ENCODE results near the gene IFT122. TPM values are rescaled to one million over a fixed set of nuclear protein-coding genes. Genes with fewer than 3 reads are reported as not detected.

The IFT122 gene
- polyA plus RNA-seq, 2 of the 4 experiments (the other 2 are of a cell fraction), result 15.0 to 17.1 TPM

DNA sequence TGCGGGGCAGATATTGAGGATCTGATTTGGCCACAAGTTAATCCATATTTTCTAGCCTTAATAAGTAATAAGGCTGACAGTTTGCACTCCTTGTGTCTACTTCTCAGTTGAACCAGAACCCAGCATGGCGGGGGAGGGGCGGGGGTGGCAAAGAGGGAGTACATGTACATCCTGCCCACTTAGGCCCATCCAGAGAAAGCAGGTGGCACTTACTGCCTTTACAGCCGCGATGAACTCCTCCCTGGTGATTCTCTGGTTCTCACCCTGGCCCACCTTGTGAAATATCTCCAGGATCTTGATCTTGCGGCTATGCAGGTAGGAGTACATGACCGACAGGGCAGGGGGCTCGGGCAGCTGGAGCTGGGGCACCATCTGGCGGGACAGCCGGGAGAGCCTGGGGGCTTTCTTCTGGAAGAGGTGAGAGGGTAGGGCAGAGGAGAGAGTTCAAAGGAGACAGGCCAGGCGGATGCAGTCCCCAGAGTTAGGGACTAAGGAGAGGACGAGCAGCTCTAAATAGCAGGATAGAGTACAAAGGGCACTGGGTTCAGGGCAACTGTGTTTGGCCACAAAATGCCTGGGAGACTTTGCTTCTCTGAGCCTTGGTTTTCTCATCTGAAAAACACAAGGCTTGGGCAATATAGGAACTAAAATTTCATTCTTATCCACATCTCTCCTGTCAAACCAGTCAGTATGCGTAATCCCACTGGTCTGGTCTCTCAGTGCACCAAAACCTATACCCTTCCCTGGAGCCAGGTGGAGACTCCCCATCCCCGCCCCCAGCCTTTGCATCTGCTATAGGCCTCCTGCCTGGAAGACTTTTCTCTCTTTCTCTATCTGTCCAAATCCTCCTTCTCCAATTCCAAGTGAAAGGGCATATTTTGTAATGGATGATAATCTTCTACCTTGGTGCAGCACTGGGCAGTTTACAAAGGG, 21.7 kb upstream of the IFT122 start:
- no peaks in the 10 kb centered on the region for H3K9me3 ChIP-seq
- 81% methylated on average over 11 of the region's 14 CpGs for WGBS (ENCODE audit: missing lambda C conversion rate)
- DNase-seq (ENCODE audit: low read depth in 1 of 2, low spot score in 1 of 2) (no peak), FAIRE-seq (no peak), ATAC-seq (no peak)
- H3K27ac ChIP-seq, result peak overlapping the region; percentile 23 to 68; a peak in 4 of 6 replicates
- H3K4me2 ChIP-seq, result no peak overlapping the region
- no peak overlapping the region for H3K4me3 ChIP-seq
- POLR2A ChIA-PET, result no interaction called here
- CTCF ChIA-PET, result interaction anchor here (1.5 kb wide), 2 partner anchors 22 to 35 kb away, joined by 4 read pairs; partner anchors contain the start of genes IFT122 and MBD4
- TF ChIP-seq, protein P1, sequence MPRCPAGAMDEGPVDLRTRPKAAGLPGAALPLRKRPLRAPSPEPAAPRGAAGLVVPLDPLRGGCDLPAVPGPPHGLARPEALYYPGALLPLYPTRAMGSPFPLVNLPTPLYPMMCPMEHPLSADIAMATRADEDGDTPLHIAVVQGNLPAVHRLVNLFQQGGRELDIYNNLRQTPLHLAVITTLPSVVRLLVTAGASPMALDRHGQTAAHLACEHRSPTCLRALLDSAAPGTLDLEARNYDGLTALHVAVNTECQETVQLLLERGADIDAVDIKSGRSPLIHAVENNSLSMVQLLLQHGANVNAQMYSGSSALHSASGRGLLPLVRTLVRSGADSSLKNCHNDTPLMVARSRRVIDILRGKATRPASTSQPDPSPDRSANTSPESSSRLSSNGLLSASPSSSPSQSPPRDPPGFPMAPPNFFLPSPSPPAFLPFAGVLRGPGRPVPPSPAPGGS (IDR thresholded peaks at IDR 0.05), result no peak
- TF ChIP-seq HEYL (CRISPR knock-in tag; IDR thresholded peaks at IDR 0.05) (no peak), ESRRA (IDR thresholded peaks at IDR 0.05; ENCODE audit: borderline replicate concordance, low read length) (no peak), CHD2 (IDR thresholded peaks at IDR 0.05; ENCODE audit: low read length, partially characterized antibody) (no peak)
- H3K4me1 ChIP-seq, result peaks cover 37% of the 10 kb centered on the region

DNA sequence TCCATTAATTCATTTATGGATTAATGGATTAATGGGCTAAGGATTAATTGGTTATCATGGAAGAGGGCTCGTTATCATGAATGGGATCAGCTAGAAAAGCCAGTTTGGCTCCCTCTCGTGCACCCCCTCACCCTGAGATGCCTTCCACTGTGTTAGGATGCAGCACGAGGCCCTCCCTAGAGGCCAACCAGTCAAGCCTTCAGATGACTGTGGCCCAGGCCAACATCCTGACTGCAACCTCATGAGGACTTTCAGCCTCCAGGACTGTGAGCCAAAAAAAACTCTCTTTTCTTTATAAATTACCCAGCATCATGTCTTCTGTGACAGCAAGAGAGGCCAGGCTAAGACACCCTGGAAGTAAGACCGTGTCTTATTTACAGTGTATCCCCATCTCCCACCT, 20.5 kb upstream of the IFT122 start:
- H3K4me1 ChIP-seq, result peaks cover 39% of the 10 kb centered on the region
- FAIRE-seq, result no peak
- H3K9me3 ChIP-seq, result no peaks in the 10 kb centered on the region
- no peak overlapping the region for H3K4me3 ChIP-seq
- ChIA-PET POLR2A (no interaction called here), CTCF (interaction anchor here (2.6 kb wide), 1 partner anchor 35 kb away, joined by 13 read pairs; no protein-coding TSS in a partner anchor)
- TF ChIP-seq CBX2 (IDR thresholded peaks at IDR 0.05; ENCODE audit: borderline replicate concordance, low read depth) (no peak), CHD4 (IDR thresholded peaks at IDR 0.05; ENCODE audit: borderline replicate concordance) (no peak), FOSL2 (IDR thresholded peaks at IDR 0.05) (no peak), FOSL2 (CRISPR knock-in tag; IDR thresholded peaks at IDR 0.05) (no peak), HOXB5 (CRISPR knock-in tag; IDR thresholded peaks at IDR 0.05) (no peak), HDAC2 (IDR thresholded peaks at IDR 0.05) (no peak), MAZ (IDR thresholded peaks at IDR 0.05; ENCODE audit: borderline replicate concordance, low read depth, low read length) (no peak), POLR2AphosphoS2 (conservative IDR thresholded peaks at IDR 0.05; ENCODE audit: low read length) (no peak), ZNF302 (CRISPR knock-in tag; IDR thresholded peaks at IDR 0.05) (no peak), KDM5A (IDR thresholded peaks at IDR 0.05) (no peak), ESRRA (IDR thresholded peaks at IDR 0.05; ENCODE audit: borderline replicate concordance, low read length) (no peak)
- TF ChIP-seq, protein P2, sequence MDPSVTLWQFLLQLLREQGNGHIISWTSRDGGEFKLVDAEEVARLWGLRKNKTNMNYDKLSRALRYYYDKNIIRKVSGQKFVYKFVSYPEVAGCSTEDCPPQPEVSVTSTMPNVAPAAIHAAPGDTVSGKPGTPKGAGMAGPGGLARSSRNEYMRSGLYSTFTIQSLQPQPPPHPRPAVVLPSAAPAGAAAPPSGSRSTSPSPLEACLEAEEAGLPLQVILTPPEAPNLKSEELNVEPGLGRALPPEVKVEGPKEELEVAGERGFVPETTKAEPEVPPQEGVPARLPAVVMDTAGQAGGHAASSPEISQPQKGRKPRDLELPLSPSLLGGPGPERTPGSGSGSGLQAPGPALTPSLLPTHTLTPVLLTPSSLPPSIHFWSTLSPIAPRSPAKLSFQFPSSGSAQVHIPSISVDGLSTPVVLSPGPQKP (IDR thresholded peaks at IDR 0.05; ENCODE audit: low read depth, low read length), result no peak
- DNase-seq (ENCODE audit: low read depth in 1 of 2, low spot score in 1 of 2), result no peak
- ATAC-seq, result no peak
- peak overlapping the region in 1 of 2 experiments; percentile 18; a peak in 1 of 6 replicates for H3K27ac ChIP-seq
- no peak overlapping the region for H3K4me2 ChIP-seq
- 87% methylated on average over 4 of the region's 4 CpGs for WGBS (ENCODE audit: missing lambda C conversion rate)

DNA sequence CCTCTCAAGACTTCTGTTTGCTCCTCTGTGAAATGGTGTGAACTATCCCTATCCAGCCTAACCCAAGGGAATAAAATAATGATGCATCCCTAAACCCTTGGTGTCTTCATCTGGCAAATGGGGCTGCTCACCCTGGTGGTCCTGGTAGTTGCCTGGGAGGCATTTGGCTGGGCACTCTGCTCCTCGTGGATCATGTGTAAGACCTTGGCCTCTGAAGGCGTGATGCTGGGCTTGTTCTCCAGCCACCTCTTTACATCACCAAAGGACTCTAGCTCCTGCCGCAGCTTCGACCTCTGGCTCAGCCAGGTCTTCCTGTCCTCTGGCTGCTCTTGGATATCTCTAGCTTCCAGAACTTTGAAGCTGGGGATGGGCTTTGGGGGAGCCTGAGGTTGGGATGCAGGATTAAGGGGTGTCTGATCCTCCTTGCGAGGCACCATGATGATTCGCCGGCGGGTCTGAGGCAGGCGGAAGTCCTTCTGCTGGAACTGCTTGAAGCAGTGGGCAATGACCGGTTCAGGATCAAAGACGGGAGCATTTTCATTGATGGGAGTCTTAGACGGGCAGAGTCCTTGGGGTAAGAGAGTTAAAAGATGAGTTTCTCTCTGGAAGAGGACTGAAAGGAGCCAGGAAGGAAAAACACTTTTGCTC, 18.7 kb upstream of the IFT122 start:
- Histone ChIP-seq H3K9me3 (no peaks in the 10 kb centered on the region), H3K4me3 (no peak overlapping the region), H3K27ac (peak overlapping the region; percentile 16 to 26; a peak in 4 of 6 replicates), H3K4me1 (peaks cover 30% of the 10 kb centered on the region), H3K4me2 (no peak overlapping the region)
- ATAC-seq (no peak), DNase-seq (ENCODE audit: low read depth in 1 of 2, low spot score in 1 of 2) (no peak), FAIRE-seq (no peak)
- ChIA-PET CTCF (interaction anchor here (1.2 to 2.6 kb wide), 4 partner anchors 9 to 37 kb away, joined by 3 to 13 read pairs (median 5); no protein-coding TSS in a partner anchor), POLR2A (interaction anchor here (1.2 kb wide), 1 partner anchor 8 kb away, joined by 4 read pairs; no protein-coding TSS in a partner anchor)
- TF ChIP-seq ESRRA (IDR thresholded peaks at IDR 0.05; ENCODE audit: borderline replicate concordance, low read length) (no peak), HOXB5 (CRISPR knock-in tag; IDR thresholded peaks at IDR 0.05) (no peak), HDAC2 (IDR thresholded peaks at IDR 0.05) (no peak), PHF8 (IDR thresholded peaks at IDR 0.05; ENCODE audit: borderline replicate concordance, low read depth) (no peak), EHMT2 (IDR thresholded peaks at IDR 0.05; ENCODE audit: low read depth) (no peak), ZC3H11A (IDR thresholded peaks at IDR 0.05) (no peak), ZSCAN20 (CRISPR knock-in tag; IDR thresholded peaks at IDR 0.05) (no peak), CBX2 (IDR thresholded peaks at IDR 0.05; ENCODE audit: borderline replicate concordance, low read depth) (no peak), KDM1A (IDR thresholded peaks at IDR 0.05; ENCODE audit: low read depth) (no peak)
- TF ChIP-seq, protein P3, sequence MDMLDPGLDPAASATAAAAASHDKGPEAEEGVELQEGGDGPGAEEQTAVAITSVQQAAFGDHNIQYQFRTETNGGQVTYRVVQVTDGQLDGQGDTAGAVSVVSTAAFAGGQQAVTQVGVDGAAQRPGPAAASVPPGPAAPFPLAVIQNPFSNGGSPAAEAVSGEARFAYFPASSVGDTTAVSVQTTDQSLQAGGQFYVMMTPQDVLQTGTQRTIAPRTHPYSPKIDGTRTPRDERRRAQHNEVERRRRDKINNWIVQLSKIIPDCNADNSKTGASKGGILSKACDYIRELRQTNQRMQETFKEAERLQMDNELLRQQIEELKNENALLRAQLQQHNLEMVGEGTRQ (IDR thresholded peaks at IDR 0.05), result no peak
- TF ChIP-seq, protein P4, sequence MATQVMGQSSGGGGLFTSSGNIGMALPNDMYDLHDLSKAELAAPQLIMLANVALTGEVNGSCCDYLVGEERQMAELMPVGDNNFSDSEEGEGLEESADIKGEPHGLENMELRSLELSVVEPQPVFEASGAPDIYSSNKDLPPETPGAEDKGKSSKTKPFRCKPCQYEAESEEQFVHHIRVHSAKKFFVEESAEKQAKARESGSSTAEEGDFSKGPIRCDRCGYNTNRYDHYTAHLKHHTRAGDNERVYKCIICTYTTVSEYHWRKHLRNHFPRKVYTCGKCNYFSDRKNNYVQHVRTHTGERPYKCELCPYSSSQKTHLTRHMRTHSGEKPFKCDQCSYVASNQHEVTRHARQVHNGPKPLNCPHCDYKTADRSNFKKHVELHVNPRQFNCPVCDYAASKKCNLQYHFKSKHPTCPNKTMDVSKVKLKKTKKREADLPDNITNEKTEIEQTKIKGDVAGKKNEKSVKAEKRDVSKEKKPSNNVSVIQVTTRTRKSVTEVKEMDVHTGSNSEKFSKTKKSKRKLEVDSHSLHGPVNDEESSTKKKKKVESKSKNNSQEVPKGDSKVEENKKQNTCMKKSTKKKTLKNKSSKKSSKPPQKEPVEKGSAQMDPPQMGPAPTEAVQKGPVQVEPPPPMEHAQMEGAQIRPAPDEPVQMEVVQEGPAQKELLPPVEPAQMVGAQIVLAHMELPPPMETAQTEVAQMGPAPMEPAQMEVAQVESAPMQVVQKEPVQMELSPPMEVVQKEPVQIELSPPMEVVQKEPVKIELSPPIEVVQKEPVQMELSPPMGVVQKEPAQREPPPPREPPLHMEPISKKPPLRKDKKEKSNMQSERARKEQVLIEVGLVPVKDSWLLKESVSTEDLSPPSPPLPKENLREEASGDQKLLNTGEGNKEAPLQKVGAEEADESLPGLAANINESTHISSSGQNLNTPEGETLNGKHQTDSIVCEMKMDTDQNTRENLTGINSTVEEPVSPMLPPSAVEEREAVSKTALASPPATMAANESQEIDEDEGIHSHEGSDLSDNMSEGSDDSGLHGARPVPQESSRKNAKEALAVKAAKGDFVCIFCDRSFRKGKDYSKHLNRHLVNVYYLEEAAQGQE (IDR thresholded peaks at IDR 0.05), result no peak
- 95% methylated on average over 6 of the region's 12 CpGs for WGBS (ENCODE audit: missing lambda C conversion rate)
